GM12878 (cell line): ENCODE data around the gene MEIS2.

Source experiments
- HDGF ChIP-seq: fragments of 450-650 bp; IDR thresholded peaks from 2 replicates; pipeline ENCODE4 v1.6.1; 2016; ENCODE audit warnings: antibody characterized with exemption
- JUND ChIP-seq: IDR thresholded peaks from 2 replicates; pipeline ENCODE4 v1.6.1; 2012; ENCODE audit warnings: low read depth, mild to moderate bottlenecking, low read length, improper control_type of control experiment, moderate library complexity
- NR2C1 ChIP-seq: fragments of 450-650 bp; IDR thresholded peaks from 2 replicates; pipeline ENCODE4 v1.6.1; 2017; ENCODE audit warnings: antibody characterized with exemption, mild to moderate bottlenecking, moderate library complexity
- POLR2A ChIP-seq: IDR thresholded peaks from 2 replicates; pipeline ENCODE4 v1.6.1; 2011; ENCODE audit warnings: low read depth, mild to moderate bottlenecking, low read length
- POLR2AphosphoS5 ChIP-seq: IDR thresholded peaks from 2 replicates; pipeline ENCODE4 v1.6.1; 2011; ENCODE audit warnings: mild to moderate bottlenecking, low read length, inconsistent platforms
- RAD21 ChIP-seq: IDR thresholded peaks from 2 replicates; pipeline ENCODE4 v1.6.1; 2011; ENCODE audit warnings: mild to moderate bottlenecking, low read depth, low read length, moderate library complexity; ENCODE audit not compliant: insufficient read depth
- SREBF1 ChIP-seq: IDR thresholded peaks from 2 replicates; pipeline ENCODE4 v1.6.1; 2012; ENCODE audit warnings: mild to moderate bottlenecking, low read length
- SREBF2 ChIP-seq: IDR thresholded peaks from 2 replicates; pipeline ENCODE4 v1.6.1; 2012; ENCODE audit warnings: mild to moderate bottlenecking, low read length
- TARDBP ChIP-seq: IDR thresholded peaks from 2 replicates; pipeline ENCODE4 v1.6.1; 2016; ENCODE audit warnings: borderline replicate concordance
- TF ChIP-seq, protein P1 (sequence below), 3 experiments: IDR thresholded peaks in 2 of 3; conservative IDR thresholded peaks in 1 of 3; 2 replicates each; pipeline ENCODE4 v1.5.1; 2011; ENCODE audit warnings: low read depth in 3 of 3, low read length in 3 of 3, mild to moderate bottlenecking in 3 of 3, control low read depth in 2 of 3, moderate library complexity in 2 of 3, inconsistent platforms in 1 of 3, mixed read lengths in 1 of 3; ENCODE audit not compliant: control insufficient read depth in 2 of 3, insufficient read depth in 1 of 3; ENCODE audit errors: extremely low read depth in 1 of 3
- TF ChIP-seq, protein P2 (sequence below): IDR thresholded peaks from 2 replicates; pipeline ENCODE4 v1.6.1; 2011; ENCODE audit warnings: low read depth, mild to moderate bottlenecking, low read length, moderate library complexity, borderline replicate concordance; ENCODE audit errors: extremely low read depth

DNA sequence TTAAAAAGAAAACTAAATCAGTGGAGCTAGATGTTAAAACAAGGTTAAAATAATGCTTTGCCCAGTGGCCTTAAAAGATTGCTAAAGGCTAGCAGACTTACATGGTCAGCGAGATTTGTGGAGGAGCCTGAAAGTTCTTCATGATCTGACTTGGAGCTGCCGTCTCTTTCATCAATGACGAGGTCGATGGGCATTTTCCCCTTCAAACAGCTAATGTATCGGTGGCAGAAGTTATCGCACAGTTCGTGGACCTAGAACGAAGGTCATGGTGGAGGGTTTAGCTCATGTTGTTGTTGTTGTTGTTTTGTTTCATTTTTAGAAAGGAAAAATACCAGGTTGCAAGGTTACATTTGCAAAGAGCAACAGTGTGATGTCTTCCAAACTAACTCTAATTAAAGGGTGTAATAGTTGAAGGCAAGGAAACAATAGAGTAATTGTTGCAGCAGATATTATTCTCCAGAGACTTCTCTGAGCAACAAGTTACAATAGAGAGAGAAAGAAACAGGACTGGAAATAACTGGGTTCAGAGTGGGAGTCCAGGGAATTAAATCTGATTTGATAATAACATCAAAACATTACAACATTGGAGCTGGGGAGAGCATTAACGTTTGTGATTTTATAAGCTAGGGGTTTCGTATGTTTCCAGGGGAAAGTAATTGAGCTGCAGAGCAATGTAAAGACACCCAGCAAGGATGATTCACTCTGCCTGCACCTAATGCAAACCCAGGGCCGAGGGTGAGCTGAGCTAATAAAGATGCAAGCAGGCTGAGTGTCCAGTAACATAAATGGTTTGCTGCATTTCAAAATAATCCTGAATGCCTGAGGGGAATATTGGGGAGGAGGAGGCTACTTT is 6.6 kb downstream of the MEIS2 start:
- TF ChIP-seq RAD21 (no peak), NR2C1 (no peak), JUND (no peak), SREBF1 (no peak), SREBF2 (no peak), POLR2AphosphoS5 (no peak), POLR2A (no peak), TARDBP (no peak), HDGF (no peak)
- TF ChIP-seq, protein P1, sequence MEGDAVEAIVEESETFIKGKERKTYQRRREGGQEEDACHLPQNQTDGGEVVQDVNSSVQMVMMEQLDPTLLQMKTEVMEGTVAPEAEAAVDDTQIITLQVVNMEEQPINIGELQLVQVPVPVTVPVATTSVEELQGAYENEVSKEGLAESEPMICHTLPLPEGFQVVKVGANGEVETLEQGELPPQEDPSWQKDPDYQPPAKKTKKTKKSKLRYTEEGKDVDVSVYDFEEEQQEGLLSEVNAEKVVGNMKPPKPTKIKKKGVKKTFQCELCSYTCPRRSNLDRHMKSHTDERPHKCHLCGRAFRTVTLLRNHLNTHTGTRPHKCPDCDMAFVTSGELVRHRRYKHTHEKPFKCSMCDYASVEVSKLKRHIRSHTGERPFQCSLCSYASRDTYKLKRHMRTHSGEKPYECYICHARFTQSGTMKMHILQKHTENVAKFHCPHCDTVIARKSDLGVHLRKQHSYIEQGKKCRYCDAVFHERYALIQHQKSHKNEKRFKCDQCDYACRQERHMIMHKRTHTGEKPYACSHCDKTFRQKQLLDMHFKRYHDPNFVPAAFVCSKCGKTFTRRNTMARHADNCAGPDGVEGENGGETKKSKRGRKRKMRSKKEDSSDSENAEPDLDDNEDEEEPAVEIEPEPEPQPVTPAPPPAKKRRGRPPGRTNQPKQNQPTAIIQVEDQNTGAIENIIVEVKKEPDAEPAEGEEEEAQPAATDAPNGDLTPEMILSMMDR (IDR thresholded peaks at IDR 0.05 in 2 of 3, conservative IDR thresholded peaks at IDR 0.05 in 1 of 3; ENCODE audit: control insufficient read depth in 2 of 3, extremely low read depth in 1 of 3, insufficient read depth in 1 of 3, low read depth in 3 of 3, low read length in 3 of 3), result no peak
- TF ChIP-seq, protein P2, sequence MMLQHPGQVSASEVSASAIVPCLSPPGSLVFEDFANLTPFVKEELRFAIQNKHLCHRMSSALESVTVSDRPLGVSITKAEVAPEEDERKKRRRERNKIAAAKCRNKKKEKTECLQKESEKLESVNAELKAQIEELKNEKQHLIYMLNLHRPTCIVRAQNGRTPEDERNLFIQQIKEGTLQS, result no peak
